Fibroblast of skin of abdomen (primary cell): ENCODE data around the gene OSCP1.

Experiments
- DNase-seq: peaks from one replicate; pipeline ENCODE4 v3.0.0-alpha.2; 2013

Gene OSCP1

DNA sequence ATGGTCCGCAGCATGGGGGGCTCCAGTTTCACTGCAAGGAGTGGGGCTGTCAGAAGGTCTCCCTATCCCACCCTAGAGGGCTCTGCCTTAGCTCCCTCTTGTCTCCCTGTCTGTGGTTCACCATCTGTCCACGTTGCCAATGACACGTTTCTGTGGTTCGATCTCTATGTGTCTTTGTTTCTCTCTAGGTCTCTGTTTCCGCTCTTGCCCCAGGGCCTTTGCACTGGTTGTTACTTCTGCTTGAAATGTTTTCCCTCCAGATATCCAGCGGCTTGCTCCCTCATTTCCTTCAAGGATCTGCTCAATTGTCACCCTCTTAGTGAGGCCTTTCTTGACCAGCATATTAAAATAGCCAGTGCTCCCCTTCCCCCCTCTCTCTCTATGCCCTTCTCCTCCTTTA is 22.4 kb upstream of the OSCP1 start:
- DNase-seq: no peak

DNA sequence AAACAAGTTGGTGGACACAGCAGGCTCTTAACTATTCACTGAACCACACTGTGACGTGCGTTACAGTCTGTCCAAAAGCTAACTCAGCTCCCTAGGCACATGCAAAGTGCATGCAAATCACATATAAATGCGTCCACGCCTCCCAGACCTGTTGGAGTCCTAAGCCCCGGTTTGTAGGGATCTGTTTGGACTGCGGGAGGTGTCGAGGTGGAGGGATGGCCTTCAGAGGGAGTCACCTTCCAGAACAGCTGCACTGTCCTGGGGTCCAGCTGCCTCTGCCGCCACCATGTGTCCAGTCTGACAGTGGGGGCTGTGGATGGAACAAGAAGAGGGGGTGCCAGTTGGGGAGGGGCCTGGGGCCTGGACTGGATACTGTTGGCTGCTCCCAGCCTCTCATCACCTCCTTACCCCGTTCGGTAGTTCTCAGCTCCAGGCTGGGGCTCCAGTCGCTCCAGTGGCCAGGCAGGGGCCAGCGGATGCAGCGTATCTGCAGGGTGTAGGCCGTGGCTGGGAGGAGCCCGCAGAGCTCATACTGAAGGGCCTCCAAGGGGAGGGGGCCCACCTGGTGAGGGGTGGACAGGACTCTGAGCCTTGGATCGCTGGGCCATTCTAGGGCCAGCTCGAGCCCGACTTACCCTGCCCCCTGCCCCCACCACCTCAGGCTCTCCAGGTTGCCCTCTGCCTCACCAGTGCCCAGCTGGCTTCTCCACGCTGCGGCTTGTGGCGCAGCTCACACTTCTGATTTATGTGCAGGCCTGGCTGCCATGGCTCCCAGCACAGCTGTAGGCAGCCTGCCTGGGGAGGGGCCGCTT is 21.8 kb upstream of the OSCP1 start:
- no peak for DNase-seq

DNA sequence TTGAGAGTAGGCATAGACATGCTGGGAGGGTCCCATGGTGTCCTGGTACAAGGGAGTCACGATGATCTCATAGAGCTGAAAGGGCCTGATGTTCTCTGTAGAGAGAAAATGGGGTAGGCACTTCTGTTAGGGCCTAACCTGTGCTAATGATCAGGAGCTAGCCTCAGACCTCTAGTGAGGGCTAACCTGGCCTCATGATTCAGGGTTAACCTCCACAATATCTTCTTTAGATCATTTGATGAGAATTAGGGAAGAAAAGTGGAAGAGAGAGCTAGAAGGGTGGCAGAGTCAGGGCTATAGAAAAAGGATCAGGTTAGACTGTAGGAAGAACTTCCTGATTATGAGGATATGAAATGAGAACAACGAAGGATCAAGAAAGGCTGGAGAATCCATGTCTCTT is 18.9 kb upstream of the OSCP1 start:
- no peak for DNase-seq

DNA sequence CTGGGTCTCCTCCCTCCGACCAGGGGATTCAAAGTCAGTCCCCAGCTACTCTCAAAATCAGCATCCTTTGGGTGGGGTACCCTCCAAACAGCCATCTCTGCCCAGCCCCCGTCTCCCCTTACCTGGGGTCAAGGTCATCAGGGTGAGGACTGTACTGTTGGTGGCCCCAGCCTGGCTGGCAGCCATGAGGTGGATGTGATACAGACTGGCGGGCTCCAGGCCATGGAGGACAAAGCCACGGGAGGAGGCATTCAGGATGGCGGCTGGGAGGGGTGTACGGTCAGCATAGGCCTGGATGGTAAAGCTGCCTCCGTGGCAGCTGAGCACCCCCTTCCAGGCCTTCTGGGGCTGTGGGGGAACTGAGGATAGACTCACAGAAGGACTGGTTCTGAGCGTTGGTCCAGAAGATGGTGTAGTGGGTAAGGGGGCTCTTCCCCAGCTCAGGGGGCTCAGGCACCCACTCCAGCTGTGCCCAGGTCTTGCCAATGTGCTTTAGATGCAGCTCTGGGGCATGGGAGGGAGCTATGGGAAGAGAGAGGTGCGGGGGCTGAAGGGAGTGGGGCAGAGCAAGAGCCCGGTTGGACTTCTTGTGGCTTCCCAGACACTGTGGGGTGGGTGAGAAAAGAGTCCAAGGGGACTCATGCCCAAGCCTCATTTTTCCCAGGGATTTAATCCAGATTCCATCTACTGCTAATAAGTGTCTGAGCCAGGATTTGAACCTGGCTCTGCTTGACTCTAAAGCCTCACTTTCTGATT is 17.6 kb upstream of the OSCP1 start:
- DNase-seq: no peak

DNA sequence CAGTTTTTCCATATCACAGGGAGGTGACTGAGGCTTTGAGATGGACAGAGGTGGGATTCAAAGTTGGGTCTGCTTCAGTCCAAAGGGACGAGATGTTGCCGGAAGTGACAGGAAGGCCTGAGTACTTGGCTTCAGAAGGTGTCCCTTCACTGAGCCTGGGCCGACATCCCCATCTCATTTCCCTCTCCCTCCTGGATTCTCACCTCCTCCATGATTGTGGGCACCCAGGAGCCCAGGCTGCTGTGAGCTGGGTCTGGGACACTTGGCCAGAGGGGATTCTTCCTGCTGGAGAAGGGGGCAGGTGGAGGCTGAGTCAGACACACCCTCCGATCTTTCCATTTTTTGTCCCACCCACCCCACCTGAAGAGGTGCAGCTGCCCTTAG is 16.8 kb upstream of the OSCP1 start:
- no peak for DNase-seq

DNA sequence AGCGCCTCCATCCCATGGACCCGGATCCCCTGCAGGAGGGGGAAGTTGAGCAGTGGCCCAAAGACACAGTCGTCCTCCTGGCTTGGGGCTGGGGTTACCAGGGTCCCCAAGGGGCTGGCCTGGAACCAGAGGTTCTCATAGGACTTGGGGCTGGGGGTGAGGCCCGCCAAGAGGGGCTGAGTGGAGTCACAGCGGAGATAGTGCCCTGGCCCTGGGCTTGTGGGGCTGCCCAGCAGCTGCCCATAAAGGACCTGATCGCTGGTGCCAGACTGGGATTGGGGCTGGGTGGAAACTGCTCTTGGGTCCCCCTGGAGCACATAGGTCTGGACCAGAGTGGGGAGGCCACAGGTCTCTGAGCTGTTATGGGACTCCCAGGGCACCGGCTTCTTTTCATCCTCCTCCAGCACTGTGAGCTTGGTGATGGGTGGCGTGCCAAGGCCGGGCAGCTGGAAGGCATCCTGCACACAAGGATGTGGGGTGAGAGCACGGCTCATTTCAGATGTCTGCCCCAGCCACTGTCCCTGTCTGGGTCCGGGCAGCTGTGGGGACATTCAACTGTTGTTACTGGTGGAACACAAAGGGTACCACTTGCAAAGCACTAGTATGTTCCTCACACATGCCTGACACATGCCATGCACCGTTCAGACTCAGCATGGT is 16.2 kb upstream of the OSCP1 start:
- DNase-seq: no peak

DNA sequence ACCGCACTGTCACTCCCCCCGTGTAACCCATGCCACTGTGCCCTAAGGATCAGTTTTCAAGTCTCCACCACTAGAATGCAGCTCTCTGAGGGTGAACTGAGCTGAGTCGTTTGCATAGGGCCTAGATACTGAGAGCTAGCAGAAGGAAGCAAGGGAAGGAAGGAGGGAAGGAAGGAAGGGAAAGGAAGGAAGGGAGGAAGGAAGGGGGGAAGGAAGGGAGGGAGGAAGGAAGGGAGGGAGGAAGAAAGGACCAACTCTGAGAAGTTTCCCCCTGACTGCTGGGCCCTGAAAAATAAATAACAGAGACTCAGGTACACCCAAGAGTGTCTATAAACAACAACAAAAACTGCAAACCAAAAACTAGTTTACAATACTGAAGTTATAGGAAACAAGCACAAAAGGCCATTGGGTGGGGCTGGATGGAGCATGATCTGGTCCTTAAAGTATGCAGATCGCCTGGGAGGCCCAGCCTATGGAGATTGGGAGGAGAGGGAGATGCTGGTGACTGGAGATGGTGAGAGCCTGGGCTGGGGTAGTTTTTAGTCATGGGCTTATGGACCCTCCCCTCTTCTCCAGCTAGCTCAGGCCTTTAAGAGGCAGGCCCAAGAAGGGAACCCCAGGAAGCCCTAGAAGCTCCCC is 15.6 kb upstream of the OSCP1 start:
- DNase-seq: peak; percentile 6

DNA sequence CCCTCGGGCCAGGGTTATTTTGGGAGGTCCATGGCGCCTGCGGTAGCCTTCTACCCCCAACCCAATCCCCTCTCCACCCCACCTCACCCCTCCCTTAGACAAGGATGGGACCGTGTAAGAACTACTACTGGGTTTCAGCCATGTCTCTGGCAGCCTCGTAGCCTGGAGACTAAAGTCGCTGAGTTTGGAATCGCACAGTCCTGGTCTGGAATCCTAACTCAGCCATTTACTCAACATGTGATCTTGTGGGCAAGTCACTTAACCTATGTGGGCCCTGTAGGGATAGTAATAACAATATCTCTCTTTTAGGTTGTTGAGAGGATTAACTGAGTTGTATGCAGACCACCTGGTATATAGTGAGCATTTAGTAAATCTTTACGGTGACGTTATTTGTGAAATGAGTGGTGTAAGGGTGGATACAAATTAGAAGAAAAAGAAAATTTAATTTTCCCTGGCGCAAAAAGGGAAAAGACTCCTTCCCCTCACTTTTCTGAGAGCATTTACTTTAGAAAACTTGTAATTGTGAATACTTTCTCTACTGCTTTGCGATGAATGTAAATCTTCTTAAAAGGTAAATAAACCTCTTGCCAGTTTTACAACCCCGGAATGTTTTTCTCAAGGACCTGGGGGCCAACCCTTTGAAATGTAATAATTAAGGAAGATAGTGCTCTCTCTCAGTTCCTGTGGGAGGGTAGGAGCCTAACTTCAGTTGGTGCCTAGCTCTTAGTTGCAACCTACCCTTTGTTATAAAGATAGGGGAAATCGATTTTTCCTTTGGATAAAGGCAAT is 14.5 kb upstream of the OSCP1 start:
- DNase-seq: no peak

DNA sequence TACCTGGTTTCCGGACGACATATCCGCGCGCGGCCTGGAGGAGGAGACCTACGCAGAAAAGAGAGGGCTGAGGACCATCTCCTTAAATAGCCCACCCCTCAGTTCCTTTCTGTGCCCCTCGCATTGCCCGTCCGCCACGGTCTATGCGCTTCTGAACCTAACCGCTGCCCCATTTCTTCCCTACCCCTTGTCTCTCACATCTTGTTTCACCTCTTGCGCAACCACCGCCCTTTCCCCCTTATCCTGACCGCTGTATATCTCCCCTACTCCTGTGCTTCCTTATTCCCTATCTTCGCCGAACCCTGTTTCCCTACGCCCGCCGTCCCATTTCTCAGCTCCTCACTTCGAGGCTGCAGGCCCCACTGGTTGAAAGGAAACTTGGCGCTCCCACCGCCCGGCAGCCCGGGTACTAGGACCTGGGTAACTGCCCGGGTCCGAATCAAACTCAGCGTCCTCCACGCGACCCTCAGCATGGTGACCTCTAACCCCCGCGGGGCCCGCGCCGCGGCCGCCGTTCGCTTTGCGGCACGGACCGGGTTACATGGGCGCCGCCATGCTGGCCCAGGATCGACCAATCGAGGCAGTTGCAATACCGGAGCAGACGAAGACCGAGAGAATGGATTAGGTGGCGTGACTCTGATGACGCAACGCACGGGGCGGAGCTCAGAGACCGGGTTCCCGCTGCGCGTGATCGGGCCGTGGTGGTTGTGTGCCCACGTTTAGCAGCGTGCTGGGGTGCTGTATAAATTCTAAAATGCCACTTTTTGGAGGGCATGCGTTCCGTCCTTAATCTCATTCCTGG is 13.8 kb upstream of the OSCP1 start, which contains the start of gene MRPS15:
TSS of gene MRPS15 (minus strand) at position 582 of the 802 bp plus-strand sequence. CDS start at position 473, 109 bp downstream.
- DNase-seq: peak; percentile 94

DNA sequence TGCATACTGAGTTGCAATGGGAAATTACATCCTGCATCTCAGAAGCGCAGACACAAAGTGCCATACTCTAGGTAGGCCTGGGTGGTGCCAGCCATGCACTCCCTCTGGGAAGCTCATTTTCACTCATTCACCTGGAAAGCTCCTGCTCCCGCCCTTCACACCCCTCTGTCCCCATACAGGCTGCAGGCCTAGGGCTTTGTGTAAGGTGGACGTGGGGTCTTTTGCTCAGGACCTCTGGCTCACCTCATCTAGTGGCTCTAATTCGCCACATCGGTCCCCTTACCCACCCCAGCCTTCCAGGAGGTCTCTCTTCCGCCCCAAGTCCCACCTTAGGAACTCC is 13.2 kb upstream of the OSCP1 start:
- DNase-seq: no peak

DNA sequence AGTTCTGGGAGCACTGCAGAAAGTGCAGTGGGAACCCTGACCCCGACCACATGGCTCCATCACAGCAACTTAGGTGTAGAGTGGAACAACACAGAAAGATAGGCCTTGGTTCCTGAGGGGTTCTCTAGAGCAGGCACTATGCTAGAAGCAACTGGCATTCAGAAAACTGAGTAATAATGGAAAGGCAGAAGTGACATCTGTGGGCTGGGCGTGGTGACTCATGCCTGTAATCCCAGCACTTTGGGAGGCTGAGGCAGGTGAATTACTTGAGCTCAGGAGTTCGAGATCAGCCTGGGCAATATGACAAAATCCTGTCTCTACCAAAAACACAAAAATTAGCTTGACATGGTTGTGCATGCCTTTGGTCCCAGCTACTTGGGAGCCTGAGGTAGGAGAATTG is 8.7 kb upstream of the OSCP1 start:
- no peak for DNase-seq

DNA sequence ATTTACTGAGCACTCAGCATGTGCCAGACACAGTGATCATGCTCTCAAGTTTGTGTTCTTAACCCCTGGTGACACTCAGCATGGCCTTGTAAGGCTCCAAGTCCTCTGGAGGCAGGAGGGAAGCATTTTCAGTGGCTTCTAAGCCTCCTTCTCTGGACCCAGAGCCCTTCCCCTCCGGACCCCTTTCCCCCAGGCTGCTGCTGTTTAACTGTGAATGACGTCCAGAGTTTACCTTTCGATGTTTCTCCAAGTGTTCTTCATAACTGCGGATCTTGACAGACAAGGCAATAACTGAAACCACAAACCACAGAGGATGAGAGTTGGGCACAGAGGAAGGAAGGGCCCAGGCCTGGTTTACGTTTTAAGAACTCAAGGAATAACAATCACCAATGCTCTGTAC is 7.4 kb upstream of the OSCP1 start:
- no peak for DNase-seq

DNA sequence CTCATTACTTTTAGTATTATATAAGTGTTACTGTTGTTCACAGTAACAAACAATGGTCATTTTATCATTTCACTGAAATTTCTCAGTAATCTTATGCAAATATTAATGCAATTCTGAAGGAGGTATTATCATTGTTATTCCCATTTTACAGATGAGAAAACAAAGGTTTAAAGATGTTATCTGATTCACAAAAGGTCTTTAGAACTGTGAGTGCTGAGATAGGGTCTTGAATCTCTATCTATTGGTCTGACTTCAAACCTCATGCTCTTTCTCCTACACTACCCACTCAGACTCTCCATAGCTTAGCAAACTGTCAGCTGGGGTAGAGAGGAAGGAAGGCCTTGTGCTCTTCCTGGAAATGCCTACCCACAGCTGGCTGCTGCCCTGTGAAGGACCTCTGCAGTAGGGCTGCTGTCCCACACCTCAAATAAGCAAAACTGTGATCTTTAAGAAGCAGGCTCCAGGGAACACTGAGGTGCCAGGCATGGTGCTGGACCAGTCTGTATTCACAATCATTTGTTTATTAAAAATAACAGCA is 6.2 kb upstream of the OSCP1 start:
- no peak for DNase-seq

DNA sequence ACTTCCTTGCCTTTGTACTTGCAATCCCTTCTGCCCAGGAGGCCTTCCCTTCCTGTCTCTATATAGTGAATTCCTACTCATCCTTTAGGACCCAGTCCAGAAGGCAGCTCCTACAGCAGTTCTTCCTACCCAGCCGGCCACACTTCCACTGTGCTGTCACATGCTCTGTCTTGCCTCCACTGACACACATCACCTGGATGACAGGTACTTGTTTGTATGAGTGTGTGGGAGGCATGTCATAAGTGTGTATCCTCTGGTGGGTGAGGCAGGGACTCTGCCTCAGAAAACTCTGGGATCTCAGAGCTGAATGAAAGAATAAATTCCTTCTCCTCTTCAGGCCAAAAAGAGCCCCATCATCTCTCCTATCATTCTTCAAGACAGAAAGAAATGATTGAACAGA is 5.1 kb upstream of the OSCP1 start:
- DNase-seq: no peak

DNA sequence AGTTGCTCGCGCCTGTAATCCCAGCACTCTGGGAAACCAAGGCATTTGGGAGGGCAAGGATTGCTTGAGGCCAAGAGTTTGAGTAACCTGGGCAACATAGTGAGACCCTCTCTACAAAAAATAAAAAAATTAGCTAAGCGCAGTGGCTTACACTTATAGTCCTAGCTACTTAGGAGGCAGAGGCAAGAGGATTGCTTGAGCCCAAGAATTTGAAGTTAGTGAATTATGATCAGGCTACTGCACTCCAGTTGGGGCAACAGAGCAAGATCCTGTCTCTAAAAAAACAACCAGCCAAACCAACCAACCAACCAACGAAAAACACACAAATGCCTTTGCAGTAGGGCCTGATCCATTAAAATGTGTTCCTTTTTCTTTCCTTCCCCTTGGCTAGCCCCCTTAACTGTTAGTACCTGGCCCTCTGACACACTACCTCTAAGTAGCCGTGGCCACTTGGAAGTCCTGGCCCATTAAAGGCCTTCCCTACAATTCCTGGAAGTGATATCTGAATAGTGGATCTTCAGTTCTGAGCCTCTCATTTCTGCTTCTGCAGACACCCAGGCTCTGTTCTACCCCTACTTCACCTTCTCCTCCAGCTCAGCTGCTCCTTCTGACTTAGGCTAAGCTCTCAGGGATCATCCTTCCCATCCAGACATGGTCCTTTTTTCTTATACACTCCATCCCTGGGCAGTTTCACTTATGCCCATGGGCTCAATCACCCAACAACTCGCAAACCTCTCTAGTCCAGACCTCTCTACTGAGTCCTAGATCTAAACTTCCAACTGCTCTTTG is 3.5 kb upstream of the OSCP1 start:
- DNase-seq: no peak

DNA sequence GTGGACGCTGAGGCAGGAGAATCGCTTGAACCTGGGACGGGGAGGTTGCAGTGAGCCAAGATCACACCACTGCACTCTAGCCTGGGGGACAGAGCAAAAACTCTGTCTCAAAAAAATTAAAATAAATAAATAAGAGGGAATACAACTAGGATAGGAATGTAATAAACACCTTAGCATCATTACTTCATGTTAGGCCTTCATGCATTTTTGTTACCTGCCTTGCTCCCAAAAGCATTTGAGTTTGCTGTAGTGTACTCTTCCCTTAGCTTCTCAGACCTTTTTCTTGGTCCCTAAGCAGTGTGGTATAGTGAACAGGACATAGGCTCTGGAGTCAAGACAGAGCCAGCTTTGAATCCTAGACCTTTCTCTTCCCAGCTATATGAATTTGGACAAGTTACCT is 2.8 kb upstream of the OSCP1 start:
- DNase-seq: no peak

DNA sequence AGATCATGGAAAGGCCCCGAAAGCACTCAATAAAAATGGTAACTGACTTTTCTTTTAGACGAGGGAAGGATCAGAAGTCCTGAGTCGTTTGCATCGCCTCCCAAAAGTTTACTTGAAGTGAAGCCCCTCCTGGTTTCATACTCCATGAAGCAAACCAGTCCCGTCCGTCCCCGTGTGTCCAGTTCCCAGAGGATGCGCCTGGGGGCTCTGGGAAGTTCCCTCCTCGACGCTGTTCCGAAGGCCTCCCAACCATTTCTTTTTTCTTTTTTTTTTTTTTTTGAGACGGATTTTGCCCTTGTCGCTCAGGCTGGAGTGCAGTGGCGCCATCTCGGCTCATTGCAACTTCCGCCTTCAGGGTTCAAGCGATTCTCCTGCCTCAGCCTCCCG is 661 bp upstream of the OSCP1 start:
- no peak for DNase-seq

DNA sequence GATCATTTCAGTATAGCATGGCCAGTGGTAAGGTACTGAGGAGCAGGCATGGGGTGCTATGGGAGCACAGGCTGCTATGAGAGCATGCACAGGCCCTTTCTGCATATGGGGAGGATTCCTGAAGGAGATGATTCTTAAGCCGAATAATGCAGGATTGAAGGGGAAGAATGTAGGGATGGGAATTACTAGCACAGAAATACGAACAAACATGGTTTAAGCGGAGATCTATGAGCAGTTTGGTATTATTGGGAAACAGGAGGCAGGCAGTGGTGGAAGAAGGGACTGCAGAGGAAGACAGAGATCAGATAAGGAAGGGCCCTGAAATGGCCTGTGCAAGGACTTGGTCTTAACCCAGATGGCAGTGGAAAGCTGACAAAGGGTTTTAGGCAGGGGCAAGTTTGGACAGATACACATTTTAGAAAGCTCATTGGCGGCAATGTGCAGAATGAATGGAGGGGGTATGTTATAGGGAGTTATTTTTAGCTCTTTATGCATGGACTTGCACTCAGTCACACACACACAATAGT is 1.7 kb downstream of the OSCP1 start:
- DNase-seq: no peak

DNA sequence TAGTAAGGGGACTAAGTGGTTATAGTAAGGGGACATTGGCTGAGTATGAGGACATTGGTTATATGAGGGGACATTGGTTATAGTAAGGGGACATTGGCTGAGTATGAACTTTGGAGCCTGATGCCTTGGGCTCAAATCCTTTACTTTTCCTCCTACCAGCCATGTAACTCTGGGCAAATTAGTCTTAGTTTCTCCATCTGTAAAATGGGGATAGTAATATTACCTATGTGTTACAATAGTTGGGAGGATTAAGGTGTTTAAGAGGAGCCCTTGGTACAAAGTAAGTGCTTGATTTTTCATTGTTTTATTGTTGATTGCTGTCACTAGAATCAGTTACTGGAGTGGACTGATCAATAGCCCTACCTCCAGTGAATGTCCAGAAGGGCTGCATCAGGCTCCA is 2.8 kb downstream of the OSCP1 start:
- no peak for DNase-seq

DNA sequence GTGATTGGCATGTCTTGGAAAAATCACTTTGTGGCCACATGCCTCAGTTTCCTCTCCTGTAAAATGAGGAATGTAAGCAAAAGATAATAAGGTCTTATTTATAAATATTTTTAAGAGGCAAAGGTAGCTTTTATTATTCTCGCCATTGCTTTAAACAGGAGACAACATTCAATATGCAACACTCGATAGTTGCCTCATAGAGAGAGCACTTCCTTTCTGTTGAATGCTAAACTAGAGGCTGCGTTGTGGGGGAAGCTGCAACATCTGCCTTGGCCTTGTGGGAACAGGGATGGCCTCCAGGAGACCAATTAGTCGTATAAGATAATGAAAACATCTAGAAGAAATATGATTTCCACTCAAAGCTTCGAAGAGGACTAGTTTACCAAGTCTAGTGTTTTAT is 3.5 kb downstream of the OSCP1 start:
- DNase-seq: no peak
